ENCODE data around the gene CAMTA1.

DNA sequence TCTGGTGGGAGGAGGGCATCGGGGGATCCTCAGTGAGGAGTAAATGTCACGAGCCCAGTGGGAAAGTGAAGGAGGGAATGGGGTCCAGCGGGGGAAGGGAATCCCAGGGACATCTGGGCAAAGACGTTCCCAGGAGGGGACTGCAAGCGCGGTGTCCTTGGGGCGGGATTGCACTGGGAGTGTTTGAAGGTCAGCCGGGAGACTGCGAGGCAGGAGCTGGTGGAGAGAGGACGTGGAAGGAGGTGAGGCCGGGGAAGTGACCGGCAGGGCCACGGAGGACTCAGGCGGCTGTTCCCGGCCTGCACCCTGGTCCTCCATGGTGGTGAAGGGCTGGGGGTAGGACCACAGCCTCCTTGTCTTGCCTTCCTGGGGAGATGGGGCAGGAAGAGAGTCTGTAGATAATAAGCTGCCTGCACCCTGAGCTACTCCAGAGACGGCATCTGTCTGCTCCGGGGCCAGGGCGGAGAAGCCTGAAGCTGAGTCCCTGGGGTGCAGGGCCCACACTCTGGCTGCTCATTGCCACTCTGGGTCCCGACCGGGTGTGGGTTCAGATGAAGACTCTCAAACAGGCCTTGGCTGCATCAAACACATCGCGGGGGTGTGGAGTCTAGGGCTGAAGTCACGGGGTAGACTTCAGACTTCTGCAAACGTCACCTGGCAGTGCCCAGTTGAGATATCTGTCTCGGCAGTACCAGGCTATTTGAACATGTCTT lies 264.8 kb downstream of the CAMTA1 start:
- TF ChIP-seq, protein P1, sequence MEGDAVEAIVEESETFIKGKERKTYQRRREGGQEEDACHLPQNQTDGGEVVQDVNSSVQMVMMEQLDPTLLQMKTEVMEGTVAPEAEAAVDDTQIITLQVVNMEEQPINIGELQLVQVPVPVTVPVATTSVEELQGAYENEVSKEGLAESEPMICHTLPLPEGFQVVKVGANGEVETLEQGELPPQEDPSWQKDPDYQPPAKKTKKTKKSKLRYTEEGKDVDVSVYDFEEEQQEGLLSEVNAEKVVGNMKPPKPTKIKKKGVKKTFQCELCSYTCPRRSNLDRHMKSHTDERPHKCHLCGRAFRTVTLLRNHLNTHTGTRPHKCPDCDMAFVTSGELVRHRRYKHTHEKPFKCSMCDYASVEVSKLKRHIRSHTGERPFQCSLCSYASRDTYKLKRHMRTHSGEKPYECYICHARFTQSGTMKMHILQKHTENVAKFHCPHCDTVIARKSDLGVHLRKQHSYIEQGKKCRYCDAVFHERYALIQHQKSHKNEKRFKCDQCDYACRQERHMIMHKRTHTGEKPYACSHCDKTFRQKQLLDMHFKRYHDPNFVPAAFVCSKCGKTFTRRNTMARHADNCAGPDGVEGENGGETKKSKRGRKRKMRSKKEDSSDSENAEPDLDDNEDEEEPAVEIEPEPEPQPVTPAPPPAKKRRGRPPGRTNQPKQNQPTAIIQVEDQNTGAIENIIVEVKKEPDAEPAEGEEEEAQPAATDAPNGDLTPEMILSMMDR (IDR thresholded peaks at IDR 0.05; ENCODE audit: insufficient read depth, low read depth, low read length) = no peak
- TF ChIP-seq EZH2 (IDR thresholded peaks at IDR 0.05; ENCODE audit: insufficient read depth, low read length) = no peak

All from astrocyte (in vitro differentiated cells and primary cell).